ENCODE results near the gene HSPA12B. TPM values are rescaled to one million over a fixed set of nuclear protein-coding genes. Genes with fewer than 3 reads are reported as not detected.

The HSPA12B gene
- total and polyA plus RNA-seq, 8 donors = 0.55 to 6.0 (median 1.7) TPM

DNA sequence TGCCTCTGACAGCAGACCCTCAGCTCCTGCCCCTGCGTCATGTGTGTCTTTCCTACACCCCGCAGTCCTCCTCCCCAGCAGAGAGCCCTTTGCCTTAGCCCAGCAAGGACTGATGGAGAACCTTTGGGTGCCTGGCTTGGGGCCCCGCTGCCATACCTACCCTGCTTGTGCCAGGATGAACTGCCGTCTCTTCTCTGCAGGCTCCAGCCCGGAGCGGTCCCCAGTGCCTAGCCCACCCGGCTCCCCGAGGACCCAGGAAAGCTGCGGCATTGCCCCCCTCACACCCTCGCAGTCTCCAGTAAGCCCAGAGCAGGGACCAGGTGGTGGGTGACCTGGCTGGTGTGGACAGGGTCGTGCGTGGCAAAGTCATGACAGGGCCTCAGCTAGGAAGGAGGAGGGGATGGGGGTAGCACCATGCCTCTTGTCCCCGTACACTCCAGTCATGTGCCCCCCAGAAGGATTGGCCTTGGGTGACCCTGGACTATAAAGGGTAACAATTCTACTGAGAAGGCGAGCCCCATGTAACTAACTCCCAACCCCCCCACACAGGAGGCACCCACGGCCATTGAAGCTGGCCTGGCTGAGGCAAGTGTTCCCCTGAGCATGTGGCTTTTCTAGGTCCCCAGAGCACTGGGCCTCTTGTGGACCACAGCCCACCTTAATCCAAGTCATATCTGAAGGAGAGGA, 8.3 kb downstream of the HSPA12B start:
- Histone ChIP-seq H3K4me1 (peaks cover 0 to 7% (median 0%) of the 10 kb centered on the region in 3 donors), H3K36me3 (no peaks in the 10 kb centered on the region), H3K27me3 (no peaks in the 10 kb centered on the region), H3K9me3 (no peaks in the 10 kb centered on the region), H3K27ac (no peak overlapping the region), H3K4me3 (no peak overlapping the region)
- intact Hi-C loops (cut with DNase I) = no loop called here
- 82 to 88% methylated on average over 15 of the region's 15 CpGs for WGBS, 2 donors
- DNase-seq = no peak
- FAIRE-seq = no peak
- TF ChIP-seq, protein P1, sequence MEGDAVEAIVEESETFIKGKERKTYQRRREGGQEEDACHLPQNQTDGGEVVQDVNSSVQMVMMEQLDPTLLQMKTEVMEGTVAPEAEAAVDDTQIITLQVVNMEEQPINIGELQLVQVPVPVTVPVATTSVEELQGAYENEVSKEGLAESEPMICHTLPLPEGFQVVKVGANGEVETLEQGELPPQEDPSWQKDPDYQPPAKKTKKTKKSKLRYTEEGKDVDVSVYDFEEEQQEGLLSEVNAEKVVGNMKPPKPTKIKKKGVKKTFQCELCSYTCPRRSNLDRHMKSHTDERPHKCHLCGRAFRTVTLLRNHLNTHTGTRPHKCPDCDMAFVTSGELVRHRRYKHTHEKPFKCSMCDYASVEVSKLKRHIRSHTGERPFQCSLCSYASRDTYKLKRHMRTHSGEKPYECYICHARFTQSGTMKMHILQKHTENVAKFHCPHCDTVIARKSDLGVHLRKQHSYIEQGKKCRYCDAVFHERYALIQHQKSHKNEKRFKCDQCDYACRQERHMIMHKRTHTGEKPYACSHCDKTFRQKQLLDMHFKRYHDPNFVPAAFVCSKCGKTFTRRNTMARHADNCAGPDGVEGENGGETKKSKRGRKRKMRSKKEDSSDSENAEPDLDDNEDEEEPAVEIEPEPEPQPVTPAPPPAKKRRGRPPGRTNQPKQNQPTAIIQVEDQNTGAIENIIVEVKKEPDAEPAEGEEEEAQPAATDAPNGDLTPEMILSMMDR (IDR thresholded peaks at IDR 0.05) = no peak
- no peak for ATAC-seq

DNA sequence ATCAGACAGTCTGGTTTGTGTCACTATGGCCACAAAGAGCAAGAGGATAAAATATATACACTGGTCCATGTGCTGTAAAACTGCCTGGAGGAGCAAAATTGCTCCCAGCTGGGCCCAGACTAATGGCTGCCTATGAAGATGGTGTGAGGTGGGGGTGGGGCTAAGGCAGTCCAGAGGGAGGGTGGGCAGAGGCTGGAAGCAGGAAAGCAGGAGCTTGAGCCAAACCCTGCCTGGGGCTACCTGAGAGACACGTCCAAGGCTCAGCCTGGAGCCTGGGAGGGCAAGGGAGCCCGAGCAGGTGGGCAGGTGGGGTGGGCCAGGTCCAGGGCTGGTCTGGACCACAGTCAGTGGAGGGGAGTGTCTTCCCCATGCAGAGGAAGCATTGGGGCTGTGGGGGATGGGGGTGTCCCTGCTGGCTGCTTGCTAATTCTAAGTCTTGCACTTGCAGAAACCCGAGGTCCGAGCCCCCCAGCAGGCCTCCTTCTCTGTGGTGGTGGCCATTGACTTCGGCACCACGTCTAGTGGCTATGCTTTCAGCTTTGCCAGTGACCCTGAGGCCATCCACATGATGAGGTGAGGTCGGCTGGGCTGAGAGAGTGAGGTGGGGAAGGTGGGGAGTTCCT, 9.5 kb downstream of the HSPA12B start:
- intact Hi-C loops (cut with DNase I) = no loop called here
- Histone ChIP-seq H3K4me1 (peaks cover 0 to 4% (median 0%) of the 10 kb centered on the region in 3 donors), H3K36me3 (no peaks in the 10 kb centered on the region), H3K27ac (no peak overlapping the region), H3K27me3 (no peaks in the 10 kb centered on the region), H3K4me3 (no peak overlapping the region), H3K9me3 (no peaks in the 10 kb centered on the region)
- TF ChIP-seq, protein P1 (IDR thresholded peaks at IDR 0.05) = no peak
- DNase-seq (peak in 1 of 6 donors; percentile 43), FAIRE-seq (no peak), ATAC-seq (no peak)
- 71 to 88% methylated on average over 7 of the region's 7 CpGs for WGBS, 2 donors

DNA sequence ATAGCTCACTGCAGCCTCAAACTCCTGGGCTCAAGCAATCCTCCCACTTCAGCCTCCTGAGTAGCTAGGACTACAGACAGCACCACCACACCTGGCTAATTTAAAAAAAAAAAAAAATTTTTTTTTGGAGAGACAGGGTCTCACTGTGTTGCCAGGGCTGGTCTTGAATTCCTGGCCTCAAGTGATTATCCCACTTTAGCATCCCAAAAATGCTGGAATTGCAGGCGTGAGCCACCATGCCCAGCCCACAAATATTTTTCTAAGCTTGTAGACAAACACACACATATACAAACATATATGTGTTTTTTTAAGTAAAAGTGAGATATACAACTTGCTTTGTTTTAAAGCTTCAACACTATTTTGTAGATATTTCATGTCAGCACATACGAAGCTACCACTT, 10.8 kb downstream of the HSPA12B start:
- no peak overlapping the region for H3K27ac ChIP-seq
- 74 to 100% methylated on average over 2 of the region's 2 CpGs for WGBS, 2 donors
- TF ChIP-seq, protein P1 (IDR thresholded peaks at IDR 0.05) = no peak
- H3K9me3 ChIP-seq = no peaks in the 10 kb centered on the region
- no peak for FAIRE-seq
- no peaks in the 10 kb centered on the region for H3K36me3 ChIP-seq
- intact Hi-C loops (cut with DNase I) = no loop called here
- ATAC-seq = no peak
- H3K4me1 ChIP-seq = peaks cover 0 to 4% (median 0%) of the 10 kb centered on the region in 3 donors
- no peak for DNase-seq
- H3K27me3 ChIP-seq = no peaks in the 10 kb centered on the region
- no peak overlapping the region for H3K4me3 ChIP-seq

DNA sequence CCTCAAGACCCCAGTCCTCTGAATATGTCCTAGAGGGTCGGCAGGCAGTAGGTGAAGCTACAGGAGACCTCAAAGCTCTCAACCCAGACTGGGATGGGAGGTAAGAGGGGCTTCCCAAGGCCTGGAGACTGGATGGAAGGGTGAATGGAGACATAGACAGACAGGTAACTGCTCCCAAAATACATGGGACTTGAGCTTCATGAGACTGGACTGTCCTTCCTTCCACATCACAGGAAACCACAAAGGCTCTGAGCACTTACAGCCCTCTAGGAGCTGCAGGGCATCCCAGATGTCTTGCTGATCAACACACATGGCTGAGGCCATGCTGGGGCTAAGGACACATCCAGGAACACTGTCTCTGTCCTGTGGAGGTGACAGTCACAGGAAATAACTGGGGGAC, 11.6 kb downstream of the HSPA12B start:
- TF ChIP-seq, protein P1 (IDR thresholded peaks at IDR 0.05) = no peak
- Histone ChIP-seq H3K4me3 (no peak overlapping the region), H3K36me3 (no peaks in the 10 kb centered on the region), H3K27me3 (no peaks in the 10 kb centered on the region), H3K9me3 (no peaks in the 10 kb centered on the region), H3K27ac (no peak overlapping the region), H3K4me1 (peaks cover 0 to 4% (median 0%) of the 10 kb centered on the region in 3 donors)
- DNase-seq = no peak
- intact Hi-C loops (cut with DNase I) = no loop called here
- WGBS, 2 donors = 48 to 81% methylated on average over 1 of the region's 1 CpG
- ATAC-seq = no peak
- FAIRE-seq = no peak

Data from pancreas (tissue), 10 donors.